Measurements from ENCODE around the gene SRCIN1.

- TF ChIP-seq CTCF (IDR thresholded peaks at IDR 0.05; ENCODE audit: low read depth, low read length) (no peak), POLR2A (IDR thresholded peaks at IDR 0.05; ENCODE audit: extremely low read depth, insufficient read length) (no peak), MAX (IDR thresholded peaks at IDR 0.05; ENCODE audit: low read depth, low read length) (no peak)
These were observed 14.6 kb downstream of the SRCIN1 start for GRCh38 chr17:38590988-38591758.

All from NB4 (cell line).